ENCODE measurements around the gene GTF2IRD2. TPM values are rescaled to one million over a fixed set of nuclear protein-coding genes. Genes with fewer than 3 reads are reported as not detected.
"Not testable (repeated sequence)": the region's sequence is repeated elsewhere in the genome, so short reads cannot be mapped to it uniquely, and the experiment has no call there.

The GTF2IRD2 gene
- total and polyA plus RNA-seq, 2 of the 8 experiments (the other 6 are each of a cell fraction or from before 2014, with no cell fraction given) = 4.1 to 4.3 TPM

DNA sequence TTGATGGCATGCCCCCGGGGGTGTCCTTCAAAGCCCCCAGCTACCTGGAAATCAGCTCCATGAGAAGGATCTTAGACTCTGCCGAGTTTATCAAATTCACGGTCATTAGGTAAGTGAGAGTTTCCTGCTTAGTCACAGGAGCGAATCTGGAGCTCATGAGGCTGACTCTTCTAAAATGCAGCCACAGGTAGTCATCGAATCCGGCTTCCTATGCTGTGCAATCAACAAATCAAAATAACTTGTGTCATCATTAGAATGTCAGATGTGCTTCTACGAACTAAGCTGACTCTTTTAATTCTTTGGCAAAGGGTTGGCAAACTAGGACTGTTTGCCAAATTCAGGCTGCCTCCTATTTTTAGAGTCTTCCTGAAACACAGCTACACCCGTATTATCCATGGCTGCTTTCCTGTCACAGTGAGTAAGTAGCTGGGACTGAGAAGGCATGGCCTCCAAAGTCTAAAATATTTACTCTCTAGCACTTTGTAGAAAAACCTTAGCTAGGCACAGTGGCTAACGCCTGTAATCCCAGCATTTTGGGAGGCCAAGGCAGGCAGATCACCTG lies 97.4 kb downstream of the GTF2IRD2 start:
- H4K91ac ChIP-seq (replicated peaks; ENCODE audit: insufficient read length, low read length); FAIRE-seq; H4K8ac ChIP-seq (ENCODE audit: extremely low read depth, insufficient read depth, low read length); H3K27me3 ChIP-seq (replicated peaks in 1 of 4; ENCODE audit: control insufficient read depth in 3 of 4, extremely low read depth in 1 of 4, insufficient read depth in 3 of 4, low read length in 3 of 4); H3K18ac ChIP-seq (ENCODE audit: extremely low read depth, low read length); H4K5ac ChIP-seq (ENCODE audit: insufficient read length, low read depth, low read length); H3K23me2 ChIP-seq (ENCODE audit: low read depth, low read length); POLR2A ChIA-PET (ENCODE audit: partially characterized antibody); H3K27ac ChIP-seq (ENCODE audit: low read depth, low read length); H3K4me2 ChIP-seq (ENCODE audit: insufficient read depth in 1 of 2, low read depth in 2 of 2, low read length in 2 of 2); H2BK15ac ChIP-seq (ENCODE audit: low read length); H3K4me3 ChIP-seq (ENCODE audit: extremely low read depth in 1 of 4, insufficient read depth in 2 of 4, low read depth in 3 of 4, low read length in 4 of 4); H4K20me1 ChIP-seq (replicated peaks in 1 of 2; ENCODE audit: control insufficient read depth in 1 of 2, insufficient read depth in 2 of 2, low read length in 2 of 2); H2AFZ ChIP-seq (ENCODE audit: low read length); H3K9me3 ChIP-seq (ENCODE audit: insufficient read depth in 2 of 2, low read depth in 1 of 2, low read length in 1 of 2); H3K9ac ChIP-seq (replicated peaks in 1 of 4; ENCODE audit: extremely low read depth in 1 of 4, low read depth in 3 of 4, low read length in 3 of 4); H3K56ac ChIP-seq (replicated peaks; ENCODE audit: insufficient read length, low read depth, low read length); H3K79me2 ChIP-seq (ENCODE audit: control insufficient read depth in 1 of 2, insufficient read depth in 2 of 2, low read length in 2 of 2); H2BK20ac ChIP-seq (ENCODE audit: low read length); H2AK5ac ChIP-seq (ENCODE audit: low read depth, low read length); H3K79me1 ChIP-seq (ENCODE audit: low read depth, low read length); DNase-seq (ENCODE audit: low read depth in 1 of 2, low spot score in 2 of 2); H2BK12ac ChIP-seq (ENCODE audit: low read depth, low read length); H2BK5ac ChIP-seq (ENCODE audit: low read depth, low read length); H3K14ac ChIP-seq (ENCODE audit: insufficient read length); CTCF ChIA-PET (ENCODE audit: partially characterized antibody); H3K36me3 ChIP-seq (ENCODE audit: control insufficient read depth in 2 of 4, insufficient read depth in 4 of 4, low read length in 3 of 4); H3K4me1 ChIP-seq (replicated peaks in 1 of 4; ENCODE audit: control insufficient read depth in 3 of 4, insufficient read depth in 4 of 4, low read length in 3 of 4); H2BK120ac ChIP-seq (replicated peaks; ENCODE audit: low read depth, low read length); H3K23ac ChIP-seq (ENCODE audit: insufficient read length); H3K4ac ChIP-seq (replicated peaks; ENCODE audit: insufficient read length, low read depth, low read length): not testable (repeated sequence)
- no CpG with 5 or more reads among the region's 9 CpGs for WGBS, 2 experiments (ENCODE audit: extremely low coverage in 1 of 2, insufficient coverage in 1 of 2, insufficient read length in 1 of 2, insufficient replicate concordance in 2 of 2, low coverage in 1 of 2, low lambda C conversion rate in 2 of 2, missing lambda C conversion rate in 1 of 2)

Small RNA genes lying within 50 kb of the gene (small RNA-seq; reads per million reads assigned to genes)
- not detected for gene RF00019 (ENCODE audit: insufficient read depth)

Other genes starting within 250 kb of the GTF2IRD2 start
- gene GTF2I, start 193.9 kb downstream of the GTF2IRD2 start, total RNA-seq (2021; fragmentation: NEBNext Ultra II Directional; extraction: Animal tissue kit (Norgen Biotek cat#: 25700)) = 311 and 316 TPM in 2 replicates
- gene GTF2I, start 193.9 kb downstream of the GTF2IRD2 start, polyA plus RNA-seq (2011; rRNA removed) = 46.7 and 100 TPM in 2 replicates
- gene NCF1, start 77.6 kb downstream of the GTF2IRD2 start, total RNA-seq (2021; fragmentation: NEBNext Ultra II Directional; extraction: Animal tissue kit (Norgen Biotek cat#: 25700)) = 0.47 TPM in 1 of 2 replicates, not detected in the other
- 0.73 and 0.99 TPM in 2 replicates for gene NCF1, start 77.6 kb downstream of the GTF2IRD2 start, polyA plus RNA-seq (2011; rRNA removed)
- 45.9 and 47.8 TPM in 2 replicates for gene CASTOR2, start 113.1 kb upstream of the GTF2IRD2 start, total RNA-seq (2021; fragmentation: NEBNext Ultra II Directional; extraction: Animal tissue kit (Norgen Biotek cat#: 25700))
- 12.1 and 18.7 TPM in 2 replicates for gene CASTOR2, start 113.1 kb upstream of the GTF2IRD2 start, polyA plus RNA-seq (2011; rRNA removed)
- gene RCC1L, start 222.2 kb upstream of the GTF2IRD2 start, total RNA-seq (2021; fragmentation: NEBNext Ultra II Directional; extraction: Animal tissue kit (Norgen Biotek cat#: 25700)) = 48.5 and 49.5 TPM in 2 replicates
- gene RCC1L, start 222.2 kb upstream of the GTF2IRD2 start, polyA plus RNA-seq (2011; rRNA removed) = 31.8 and 40.1 TPM in 2 replicates
- gene GTF2IRD2B, start 241.0 kb upstream of the GTF2IRD2 start, total RNA-seq (2021; fragmentation: NEBNext Ultra II Directional; extraction: Animal tissue kit (Norgen Biotek cat#: 25700)) = 7.9 and 8.0 TPM in 2 replicates
- 4.1 and 6.8 TPM in 2 replicates for gene GTF2IRD2B, start 241.0 kb upstream of the GTF2IRD2 start, polyA plus RNA-seq (2011; rRNA removed)